ENCODE results near the gene MRPL24.

The MRPL24 gene

DNA sequence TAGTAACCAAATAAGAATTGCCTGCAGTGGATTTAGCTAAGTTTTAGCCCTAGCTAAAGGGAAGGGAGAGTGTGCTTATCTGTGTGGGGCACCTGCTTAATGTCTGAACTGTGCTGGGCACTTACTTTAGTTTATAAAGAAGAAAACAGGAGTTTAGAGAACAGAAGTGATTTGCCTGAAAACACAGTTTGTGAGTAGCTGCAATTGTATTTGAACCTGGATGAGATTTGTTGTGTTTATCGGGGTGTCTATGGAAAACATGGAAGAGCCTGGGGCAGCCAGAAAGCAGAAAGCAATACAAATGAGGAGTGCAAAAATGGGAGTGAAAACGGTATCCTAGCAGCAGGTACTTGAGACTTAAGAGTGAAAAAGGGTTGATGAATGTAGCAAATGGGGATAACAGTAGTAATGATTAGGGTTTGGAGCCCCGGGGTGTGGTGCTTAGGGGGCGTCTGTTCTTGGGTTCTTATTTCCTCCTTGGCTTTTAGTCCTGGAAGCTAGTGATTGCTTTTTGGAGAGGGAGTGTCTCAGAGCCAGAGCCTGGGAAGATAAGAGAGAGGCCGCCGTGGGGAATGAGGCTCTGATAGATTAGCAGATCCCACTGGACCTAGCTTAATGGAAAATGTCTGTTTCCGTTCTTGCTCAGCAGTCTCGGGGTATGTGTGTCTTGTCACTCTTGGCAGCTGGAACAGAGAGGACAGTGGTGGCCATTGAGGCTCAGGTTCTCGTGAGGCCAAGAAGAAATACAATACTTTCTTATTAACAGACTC is 32.0 kb upstream of the MRPL24 start:
- Histone ChIP-seq H3K9me3 (no peaks in the 10 kb centered on the region), H3K4me1 (peaks cover 0 to 71% (median 47%) of the 10 kb centered on the region in 4 donors), H3K4me3 (no peak overlapping the region), H3K36me3 (peaks cover 0 to 22% (median 8%) of the 10 kb centered on the region in 3 donors), H3K27me3 (no peaks in the 10 kb centered on the region), H3K27ac (no peak overlapping the region)
- TF ChIP-seq, protein P1, sequence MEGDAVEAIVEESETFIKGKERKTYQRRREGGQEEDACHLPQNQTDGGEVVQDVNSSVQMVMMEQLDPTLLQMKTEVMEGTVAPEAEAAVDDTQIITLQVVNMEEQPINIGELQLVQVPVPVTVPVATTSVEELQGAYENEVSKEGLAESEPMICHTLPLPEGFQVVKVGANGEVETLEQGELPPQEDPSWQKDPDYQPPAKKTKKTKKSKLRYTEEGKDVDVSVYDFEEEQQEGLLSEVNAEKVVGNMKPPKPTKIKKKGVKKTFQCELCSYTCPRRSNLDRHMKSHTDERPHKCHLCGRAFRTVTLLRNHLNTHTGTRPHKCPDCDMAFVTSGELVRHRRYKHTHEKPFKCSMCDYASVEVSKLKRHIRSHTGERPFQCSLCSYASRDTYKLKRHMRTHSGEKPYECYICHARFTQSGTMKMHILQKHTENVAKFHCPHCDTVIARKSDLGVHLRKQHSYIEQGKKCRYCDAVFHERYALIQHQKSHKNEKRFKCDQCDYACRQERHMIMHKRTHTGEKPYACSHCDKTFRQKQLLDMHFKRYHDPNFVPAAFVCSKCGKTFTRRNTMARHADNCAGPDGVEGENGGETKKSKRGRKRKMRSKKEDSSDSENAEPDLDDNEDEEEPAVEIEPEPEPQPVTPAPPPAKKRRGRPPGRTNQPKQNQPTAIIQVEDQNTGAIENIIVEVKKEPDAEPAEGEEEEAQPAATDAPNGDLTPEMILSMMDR (IDR thresholded peaks at IDR 0.05) = no peak
- intact Hi-C loops (cut with DNase I; ENCODE audit: low total_unique reads) = no loop called here
- DNase-seq = peak in 1 of 2 donors; percentile 46

DNA sequence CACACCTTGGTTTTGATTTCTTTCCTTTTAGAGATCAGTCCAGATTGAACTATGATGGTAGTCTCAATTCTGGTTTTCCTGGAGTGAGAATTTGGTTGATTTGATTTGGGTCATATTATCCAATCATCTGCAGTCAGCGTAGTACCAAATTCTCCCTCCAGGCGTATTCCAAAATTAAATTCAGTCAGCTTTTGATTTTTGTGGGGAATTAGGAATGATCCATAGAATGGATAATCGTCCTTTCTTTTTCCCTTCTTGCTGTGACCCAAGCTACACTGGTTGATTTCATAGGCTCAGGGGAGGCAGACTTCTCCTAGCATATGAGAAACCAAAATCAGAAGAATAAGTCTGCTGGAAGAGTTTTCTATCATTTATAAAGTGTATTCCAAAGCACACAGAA is 31.3 kb upstream of the MRPL24 start:
- Histone ChIP-seq H3K27ac (no peak overlapping the region), H3K9me3 (no peaks in the 10 kb centered on the region), H3K36me3 (peaks cover 0 to 22% (median 8%) of the 10 kb centered on the region in 3 donors), H3K27me3 (no peaks in the 10 kb centered on the region), H3K4me1 (peaks cover 0 to 67% (median 47%) of the 10 kb centered on the region in 4 donors), H3K4me3 (no peak overlapping the region)
- TF ChIP-seq, protein P1 (IDR thresholded peaks at IDR 0.05) = no peak
- no peak for DNase-seq
- intact Hi-C loops (cut with DNase I; ENCODE audit: low total_unique reads) = no loop called here

DNA sequence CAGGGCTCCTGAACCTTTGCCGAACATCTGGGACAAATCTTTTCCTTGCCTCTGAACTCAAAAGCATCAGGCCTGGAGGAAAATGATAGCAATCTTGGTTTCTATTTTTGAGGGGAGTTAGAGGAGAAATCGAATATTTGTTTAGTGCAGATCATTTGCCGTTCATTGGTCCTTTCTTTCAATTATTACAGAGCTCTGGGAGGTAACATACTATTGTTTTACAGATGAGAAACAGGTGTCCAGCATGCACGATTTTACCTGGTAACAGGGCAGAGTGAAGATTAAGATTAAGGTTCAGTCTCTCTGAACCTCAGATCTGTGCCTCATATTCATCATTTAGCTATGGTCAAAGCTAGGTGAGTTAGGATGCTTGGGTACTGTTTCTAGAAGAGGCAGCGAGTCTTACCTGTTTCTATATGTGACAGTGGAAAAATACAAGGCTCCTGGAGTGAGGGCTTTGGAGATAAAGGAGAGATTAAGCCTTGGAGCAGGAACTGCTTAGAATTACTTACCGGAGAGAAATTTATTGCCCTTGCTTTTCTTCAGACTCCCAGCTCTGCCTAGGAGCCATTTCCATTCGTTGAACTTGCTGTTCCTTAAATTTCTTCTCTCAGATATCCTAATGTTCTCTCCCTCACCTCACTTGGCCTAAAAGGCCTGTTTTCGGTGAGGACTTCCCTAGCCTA is 27.9 kb upstream of the MRPL24 start:
- no peaks in the 10 kb centered on the region for H3K9me3 ChIP-seq
- TF ChIP-seq, protein P1 (IDR thresholded peaks at IDR 0.05) = no peak
- peak overlapping the region; percentile 82 to 96 for H3K4me3 ChIP-seq
- intact Hi-C loops (cut with DNase I; ENCODE audit: low total_unique reads) = no loop called here
- H3K27ac ChIP-seq = peak overlapping the region; percentile 95 to 97
- H3K27me3 ChIP-seq = no peaks in the 10 kb centered on the region
- no peak for DNase-seq
- H3K4me1 ChIP-seq = peaks cover 0 to 62% (median 45%) of the 10 kb centered on the region in 4 donors
- peaks cover 0 to 22% (median 8%) of the 10 kb centered on the region in 3 donors for H3K36me3 ChIP-seq

DNA sequence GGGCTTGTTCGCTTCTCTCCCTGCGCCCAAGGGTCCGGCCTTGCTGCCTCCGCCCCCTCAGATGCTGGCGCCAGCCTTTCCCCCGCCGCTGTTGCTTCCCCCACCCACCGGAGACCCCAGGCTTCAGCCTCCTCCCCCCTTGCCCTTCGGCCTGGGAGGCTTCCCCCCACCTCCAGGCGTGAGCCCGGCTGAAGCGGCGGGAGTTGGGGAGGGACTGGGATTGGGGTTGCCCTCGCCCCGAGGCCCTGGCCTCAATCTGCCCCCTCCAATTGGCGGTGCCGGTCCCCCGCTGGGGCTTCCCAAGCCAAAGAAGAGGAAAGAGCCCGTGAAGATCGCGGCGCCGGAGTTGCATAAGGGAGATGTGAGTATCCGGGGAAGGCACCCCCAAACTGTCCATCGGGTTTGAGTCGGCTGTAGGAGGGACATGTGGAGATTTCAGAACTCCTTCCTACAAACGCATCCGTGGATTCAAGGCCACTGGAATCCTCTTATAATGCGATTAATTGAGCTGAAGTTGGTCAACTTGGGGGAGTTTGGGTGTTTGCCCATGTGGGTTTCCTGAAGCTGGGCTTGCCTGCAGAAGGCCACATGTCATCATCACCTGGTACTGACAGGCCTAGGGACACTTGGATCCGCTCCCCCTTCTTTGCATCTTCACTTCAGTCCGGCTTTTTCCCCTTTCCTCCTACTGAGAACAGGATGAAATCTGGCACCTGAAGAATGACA is 27.2 kb upstream of the MRPL24 start:
- no peaks in the 10 kb centered on the region for H3K9me3 ChIP-seq
- peak in 1 of 2 donors; percentile 76 for DNase-seq
- TF ChIP-seq, protein P1 (IDR thresholded peaks at IDR 0.05) = no peak
- peak overlapping the region; percentile 82 to 96 for H3K4me3 ChIP-seq
- peaks cover 0 to 17% (median 8%) of the 10 kb centered on the region in 3 donors for H3K36me3 ChIP-seq
- intact Hi-C loops (cut with DNase I; ENCODE audit: low total_unique reads) = no loop called here
- peaks cover 0 to 54% (median 42%) of the 10 kb centered on the region in 4 donors for H3K4me1 ChIP-seq
- H3K27me3 ChIP-seq = no peaks in the 10 kb centered on the region
- H3K27ac ChIP-seq = peak overlapping the region; percentile 95 to 97

DNA sequence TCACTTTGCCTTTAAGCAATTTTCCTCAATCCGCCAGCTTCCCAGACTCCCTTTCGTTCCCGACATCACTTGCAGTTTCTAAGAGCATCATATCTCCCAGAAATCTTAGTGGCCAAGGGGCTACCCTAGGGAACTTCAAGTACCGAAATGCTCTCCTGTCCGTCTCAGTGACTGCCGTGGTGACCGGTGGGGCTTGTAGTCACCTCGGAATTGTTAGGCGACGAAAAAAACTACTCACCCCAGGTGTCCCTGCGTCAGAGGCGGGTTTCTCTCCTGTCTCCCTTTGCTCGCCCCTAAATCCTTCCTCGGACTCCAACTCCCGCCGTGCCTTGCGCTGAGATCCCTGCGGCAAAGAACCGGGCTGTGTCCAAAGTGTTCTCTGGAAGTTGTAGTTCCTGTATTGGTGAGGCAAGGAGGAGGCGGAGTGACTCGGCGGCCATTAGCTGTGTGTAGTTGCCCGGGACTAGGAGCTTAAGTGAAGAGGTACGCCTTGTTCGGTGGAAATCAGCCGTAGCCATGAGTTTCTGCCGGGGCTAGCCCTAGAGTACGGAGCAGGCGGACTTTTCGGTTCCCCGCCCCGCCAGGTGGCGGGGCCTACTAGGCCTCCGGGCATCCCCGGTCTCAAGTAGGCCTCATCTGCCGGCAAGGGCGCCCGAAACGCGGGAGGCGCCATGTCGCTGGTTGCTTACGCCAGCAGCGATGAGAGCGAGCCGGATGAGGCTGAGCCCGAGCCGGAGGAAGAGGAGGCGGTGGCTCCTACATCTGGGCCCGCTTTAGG is 26.4 kb upstream of the MRPL24 start, which contains the start of gene PRCC:
TSS of gene PRCC (plus strand) at position 435 of the 778 bp plus-strand sequence. CDS start at position 672, 237 bp downstream.
- Histone ChIP-seq H3K9me3 (no peaks in the 10 kb centered on the region), H3K36me3 (peaks cover 0 to 17% (median 8%) of the 10 kb centered on the region in 3 donors), H3K27me3 (no peaks in the 10 kb centered on the region), H3K4me1 (peaks cover 0 to 48% (median 38%) of the 10 kb centered on the region in 4 donors), H3K4me3 (peak within 1 kb of the TSS; percentile 82 to 96), H3K27ac (peak within 1 kb of the TSS; percentile 95 to 97)
- DNase-seq = peak; percentile 99
- TF ChIP-seq, protein P1 (IDR thresholded peaks at IDR 0.05) = no peak
- intact Hi-C loops (cut with DNase I; ENCODE audit: low total_unique reads) = no loop called here
